Activated T-helper 1 cell treated with anti-CD3 and anti-CD28 coated beads, Interleukin-2, amount 50 U/mL, for 16 hours (primary cell): ENCODE measurements around the gene PRDM16.

ENCODE experiments used
- DNase-seq, 2 donors: peaks; one replicate each; pipeline ENCODE4 v3.0.0-alpha.2; 2020; ENCODE audit warnings: low read depth in 1 of 2, low spot score in 1 of 2

The PRDM16 gene

GRCh38 chr1:3032371-3033039, 36.5 kb upstream of the PRDM16 start:
- no peak for DNase-seq

DNA sequence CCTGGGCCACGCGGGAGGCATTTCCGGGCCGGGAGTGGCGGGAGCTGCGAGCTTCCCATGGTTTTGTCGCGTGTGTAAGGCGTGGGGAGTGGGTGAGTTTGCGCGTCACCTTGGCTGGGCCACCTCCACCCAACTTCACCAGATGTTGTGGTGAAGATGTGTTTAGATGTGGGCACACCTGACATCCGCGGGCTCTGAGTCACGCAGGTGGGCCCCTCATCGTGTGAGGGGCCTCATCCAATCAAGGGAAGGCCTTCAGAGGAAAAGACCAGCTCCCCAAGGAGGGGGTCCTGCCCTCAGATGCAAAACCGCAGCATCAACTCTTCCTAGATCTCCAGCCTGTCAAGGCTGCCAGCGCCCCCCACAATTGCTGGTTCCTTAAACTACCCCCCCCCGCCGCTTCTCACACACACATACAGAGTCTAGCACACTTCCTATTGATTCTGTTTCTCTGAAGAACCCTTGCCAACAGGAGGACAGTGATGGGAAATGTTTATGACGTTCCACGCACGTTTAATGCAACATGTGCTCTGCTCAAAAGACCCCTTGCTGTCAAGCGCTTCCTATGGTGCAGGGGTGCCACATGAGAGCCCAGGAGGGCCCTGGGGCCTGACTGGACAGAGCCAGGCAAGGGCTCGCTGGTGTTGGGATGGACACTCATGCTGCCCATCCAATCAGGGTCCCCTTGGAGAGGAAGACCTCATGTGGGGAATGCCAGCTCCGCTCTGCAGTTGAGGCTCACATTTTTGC, 35.8 kb upstream of the PRDM16 start:
- peak in 1 of 2 donors; percentile 22 for DNase-seq

DNA sequence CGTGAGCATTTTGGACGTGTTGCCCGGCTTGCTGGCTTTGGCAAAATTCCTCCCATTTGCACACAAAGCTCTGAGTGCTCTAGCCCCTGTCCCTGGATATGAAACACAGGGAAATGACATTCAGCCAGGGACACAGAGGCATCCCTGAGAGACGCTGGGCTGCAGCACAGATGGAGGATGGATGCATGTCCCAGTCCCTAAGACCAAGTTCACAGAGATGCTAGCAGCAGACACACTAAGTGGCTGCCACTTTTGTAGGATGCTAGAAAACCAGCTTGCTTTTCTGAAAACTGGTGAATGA, 35.3 kb upstream of the PRDM16 start:
- DNase-seq: no peak

DNA sequence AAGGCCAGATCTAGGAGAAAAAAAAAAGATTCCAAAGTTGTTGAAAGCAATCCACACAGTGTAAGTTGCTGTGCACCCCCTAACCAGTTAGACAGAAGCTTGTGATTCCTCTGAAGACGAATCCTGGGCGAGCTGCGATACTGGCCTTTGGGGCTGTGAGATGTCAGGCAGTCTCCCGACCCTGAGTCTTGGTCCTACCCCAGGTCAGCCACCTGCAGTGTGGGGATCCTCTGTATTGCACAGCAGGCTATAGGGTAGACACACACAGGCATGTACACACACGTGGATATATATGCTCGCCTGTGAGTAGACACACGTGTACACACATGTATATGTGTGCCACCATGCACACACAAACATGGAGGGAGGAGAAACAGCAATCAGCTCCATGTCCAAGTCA, 34.8 kb upstream of the PRDM16 start:
- DNase-seq: no peak

DNA sequence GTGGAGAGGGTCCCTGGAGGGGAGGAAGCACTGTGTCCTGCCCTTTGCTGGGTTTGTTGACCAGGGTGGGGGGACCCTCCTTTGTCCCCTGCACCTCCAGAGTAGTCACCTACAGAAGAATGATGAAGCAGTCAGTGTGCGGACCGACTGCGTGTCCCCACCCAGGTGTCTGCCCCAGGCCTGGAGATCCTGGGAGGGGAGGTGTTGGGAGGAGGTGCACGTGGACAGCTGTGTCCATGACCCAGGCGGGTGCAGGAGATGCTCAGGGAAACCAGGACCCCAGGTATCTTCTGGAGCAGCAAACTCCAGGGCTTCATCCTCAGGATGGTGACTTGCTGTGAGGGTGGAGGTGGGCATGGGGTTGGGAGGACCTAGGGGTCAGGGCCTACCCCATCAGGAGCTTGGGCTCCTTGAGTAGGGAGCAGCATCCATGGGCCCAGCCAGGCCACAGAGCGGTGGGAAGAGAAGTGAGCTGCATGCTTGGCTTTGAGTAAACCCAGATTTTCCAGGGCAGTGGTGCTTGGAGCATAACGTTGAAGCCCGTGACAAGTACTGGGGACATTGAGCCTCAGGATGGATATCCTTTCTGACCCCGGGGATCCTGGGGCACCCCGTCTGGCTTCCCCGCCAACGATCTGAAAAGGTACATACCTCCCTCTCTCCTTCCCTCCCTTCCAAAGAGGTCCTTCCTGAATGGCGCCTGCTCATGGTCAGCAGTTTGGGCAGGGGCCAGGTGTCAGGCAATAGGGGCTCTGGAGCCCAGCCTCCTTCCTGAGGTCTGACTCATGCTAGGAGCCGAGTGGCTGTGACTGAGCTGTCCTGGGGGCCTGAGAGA, 34.1 kb upstream of the PRDM16 start:
- no peak for DNase-seq

GRCh38 chr1:3035563-3036446, 33.2 kb upstream of the PRDM16 start:
- no peak for DNase-seq

DNA sequence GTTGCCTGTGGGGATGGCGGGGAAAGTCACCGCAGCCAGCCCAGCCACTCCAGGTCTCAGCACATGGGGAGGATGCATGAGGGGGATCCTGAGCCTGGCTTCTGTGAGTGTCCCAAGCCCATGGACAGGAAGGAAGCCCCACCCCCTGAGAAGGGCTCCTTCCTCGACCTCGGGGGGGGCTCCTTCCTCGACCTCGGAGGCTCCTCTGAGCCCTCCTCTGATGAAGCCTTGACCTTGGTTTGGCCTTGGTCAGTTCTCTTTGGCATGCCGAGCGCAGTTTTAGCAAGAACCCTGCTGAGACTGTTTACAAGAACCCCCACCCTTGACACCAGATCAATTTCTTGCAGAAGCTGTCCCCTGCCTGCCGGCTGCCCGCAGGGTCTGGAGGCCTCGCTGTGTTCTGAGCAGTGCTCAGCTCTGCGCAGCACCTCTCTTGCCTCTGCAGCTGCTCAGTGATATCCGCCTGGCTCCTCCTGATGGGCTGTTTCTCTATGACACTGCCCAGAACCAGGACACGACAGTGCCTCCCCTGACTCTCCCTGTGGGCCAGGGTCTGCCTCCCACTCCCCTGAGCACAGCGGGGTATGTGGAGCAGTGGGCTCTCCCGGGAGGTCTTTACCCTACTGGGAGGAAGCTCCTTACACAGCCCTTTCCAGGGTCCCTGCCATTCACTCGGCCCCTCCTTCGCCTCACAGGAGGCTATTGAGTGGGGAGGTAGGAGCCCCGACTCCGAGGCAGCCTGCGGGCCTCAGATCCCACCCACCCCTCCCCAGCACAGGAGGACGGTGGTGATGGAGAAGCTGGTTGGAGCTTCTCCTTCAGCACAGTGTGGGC, 32.3 kb upstream of the PRDM16 start:
- DNase-seq: no peak

- no peak for DNase-seq
These were observed 31.5 kb upstream of the PRDM16 start for GRCh38 chr1:3037281-3038040.

DNA sequence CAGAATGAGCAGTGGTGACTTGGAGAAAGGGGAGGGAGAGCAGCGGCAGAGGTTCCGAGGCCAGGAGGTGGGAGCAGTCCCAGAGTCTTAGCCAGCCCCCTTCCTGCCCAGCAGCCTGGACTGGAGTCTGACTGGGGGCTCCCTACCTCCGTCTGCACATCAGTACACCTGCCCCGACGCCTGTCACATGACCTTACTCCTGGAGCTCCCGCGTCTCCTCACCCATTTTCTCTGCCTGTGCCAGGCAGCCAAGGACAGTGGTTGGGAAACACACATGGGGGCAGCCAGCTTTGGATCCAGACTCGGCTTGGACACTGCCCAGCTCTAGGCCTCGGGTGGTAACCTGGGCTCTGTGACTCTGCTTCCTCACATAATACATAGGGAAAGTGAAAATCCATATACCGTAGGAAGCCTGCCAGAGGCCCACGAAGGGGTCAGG, 30.9 kb upstream of the PRDM16 start:
- DNase-seq: no peak

- DNase-seq: no peak
These were observed 30.3 kb upstream of the PRDM16 start for GRCh38 chr1:3038571-3039181.

DNA sequence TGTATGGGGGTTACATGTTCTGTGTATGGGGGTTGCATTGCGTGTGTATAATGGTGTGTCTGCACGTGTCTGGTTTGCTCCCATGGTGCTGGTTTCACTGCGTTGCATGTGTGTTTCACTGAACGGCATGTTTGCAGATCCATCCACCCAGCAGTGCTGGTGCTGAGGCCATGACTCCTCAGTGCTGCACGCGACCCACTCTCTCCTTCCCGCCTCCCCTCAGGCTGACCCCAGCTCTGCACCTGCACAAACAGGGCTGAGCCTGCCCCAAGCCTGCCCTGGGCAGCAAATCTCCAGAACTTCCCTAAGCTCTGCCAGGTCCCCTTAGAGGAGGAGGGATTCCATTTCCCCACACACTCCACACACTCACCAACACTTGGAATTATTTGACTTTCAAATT, 29.0 kb upstream of the PRDM16 start:
- DNase-seq: no peak

GRCh38 chr1:3042481-3042880, 26.5 kb upstream of the PRDM16 start:
- no peak for DNase-seq

DNA sequence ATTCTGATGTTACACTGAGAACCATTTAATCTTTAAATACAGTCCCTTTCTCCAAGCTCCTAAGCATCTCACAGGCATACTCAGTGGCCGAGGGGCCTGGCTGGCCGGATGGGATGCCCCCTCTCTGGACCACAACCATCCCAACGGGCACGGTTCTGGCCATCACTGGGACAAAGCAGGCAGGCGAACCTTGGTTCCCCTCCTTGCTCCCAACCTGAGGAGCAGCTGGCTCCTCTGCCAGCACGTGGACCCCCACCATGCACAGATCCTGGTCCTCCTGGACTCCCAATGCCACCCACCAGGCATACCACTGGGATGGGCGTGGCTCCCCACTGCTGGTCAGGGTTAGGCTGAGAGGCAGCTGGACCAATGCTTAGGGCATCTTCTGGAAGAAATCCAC, 19.8 kb upstream of the PRDM16 start:
- no peak for DNase-seq

- DNase-seq: no peak
These were observed 19.1 kb upstream of the PRDM16 start for GRCh38 chr1:3049905-3050304.

- no peak for DNase-seq
These were observed 18.4 kb upstream of the PRDM16 start for GRCh38 chr1:3050603-3051002.

DNA sequence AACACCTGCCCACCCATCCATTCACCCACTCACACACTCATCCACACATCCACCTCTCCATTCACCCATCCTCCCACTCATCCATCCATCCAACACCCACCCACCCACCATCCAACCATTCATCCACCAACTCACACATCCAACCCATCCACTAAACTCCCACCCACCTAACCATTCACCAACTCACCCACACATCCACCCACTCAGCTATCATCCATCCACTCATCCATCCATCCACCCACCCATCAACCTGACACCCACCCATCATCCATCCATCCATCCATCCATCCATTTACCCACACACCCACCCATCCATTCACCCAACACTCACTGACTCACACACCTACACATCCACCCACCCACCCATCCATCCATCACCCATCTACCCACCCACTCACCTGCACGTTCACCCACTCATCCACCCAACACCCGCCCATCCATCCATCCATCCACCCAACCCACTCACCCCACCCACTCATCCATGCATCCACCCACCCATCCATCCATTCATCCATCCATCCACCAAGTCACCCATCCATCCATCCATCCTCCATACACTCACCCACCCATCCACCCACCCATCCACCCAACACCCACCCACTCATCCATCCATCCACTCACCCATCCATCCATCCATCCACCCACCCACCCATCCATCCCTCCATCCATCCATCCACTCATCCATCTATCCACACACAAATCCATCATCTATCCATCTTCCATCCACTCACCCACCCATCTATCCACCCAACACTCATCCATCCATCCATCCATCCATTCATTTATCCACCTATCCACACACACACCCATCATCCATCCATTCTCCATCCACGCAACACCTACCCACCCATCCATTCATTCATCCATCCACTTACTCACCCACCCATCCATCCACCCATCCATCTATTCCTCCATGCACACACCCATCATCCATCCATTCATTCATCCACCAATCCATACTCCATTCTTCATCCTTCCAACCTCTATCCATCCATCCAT, 17.4 kb upstream of the PRDM16 start:
- DNase-seq: no peak

GRCh38 chr1:3052501-3052900, 16.5 kb upstream of the PRDM16 start:
- DNase-seq: no peak
